D721Med (cell line): ENCODE measurements around the gene ACTR3C.
A peak's percentile ranks its signal among the peaks of the same experiment; 100 is the strongest.

ENCODE experiments used
- DNase-seq: peaks from one replicate; pipeline ENCODE4 v3.0.0; 2011; ENCODE audit warnings: low spot score; ENCODE audit not compliant: insufficient read length
- FAIRE-seq: peaks from 2 replicates; lab custom pipeline; 2011; peaks lifted over from hg19 to GRCh38; lab: Jason Lieb, UNC
- CTCF ChIP-seq: IDR thresholded peaks from 2 replicates; pipeline ENCODE4 v1.5.1; 2012; ENCODE audit warnings: mild to moderate bottlenecking, control low read depth; ENCODE audit not compliant: insufficient read depth; ENCODE audit errors: missing control alignments

Gene ACTR3C

GRCh38 chr7:150322833-150323681 is at the start of gene ACTR3C, which contains the start of gene LRRC61:
ACTR3C (minus strand) TSS chr7:150323545; CDS start chr7:150295296, 28,249 bp downstream.
LRRC61 (plus strand) TSS chr7:150323355; CDS start chr7:150336862, 13,507 bp downstream.
- no peak for FAIRE-seq
- DNase-seq, result peak; percentile 64
- TF ChIP-seq CTCF, result no peak

DNA sequence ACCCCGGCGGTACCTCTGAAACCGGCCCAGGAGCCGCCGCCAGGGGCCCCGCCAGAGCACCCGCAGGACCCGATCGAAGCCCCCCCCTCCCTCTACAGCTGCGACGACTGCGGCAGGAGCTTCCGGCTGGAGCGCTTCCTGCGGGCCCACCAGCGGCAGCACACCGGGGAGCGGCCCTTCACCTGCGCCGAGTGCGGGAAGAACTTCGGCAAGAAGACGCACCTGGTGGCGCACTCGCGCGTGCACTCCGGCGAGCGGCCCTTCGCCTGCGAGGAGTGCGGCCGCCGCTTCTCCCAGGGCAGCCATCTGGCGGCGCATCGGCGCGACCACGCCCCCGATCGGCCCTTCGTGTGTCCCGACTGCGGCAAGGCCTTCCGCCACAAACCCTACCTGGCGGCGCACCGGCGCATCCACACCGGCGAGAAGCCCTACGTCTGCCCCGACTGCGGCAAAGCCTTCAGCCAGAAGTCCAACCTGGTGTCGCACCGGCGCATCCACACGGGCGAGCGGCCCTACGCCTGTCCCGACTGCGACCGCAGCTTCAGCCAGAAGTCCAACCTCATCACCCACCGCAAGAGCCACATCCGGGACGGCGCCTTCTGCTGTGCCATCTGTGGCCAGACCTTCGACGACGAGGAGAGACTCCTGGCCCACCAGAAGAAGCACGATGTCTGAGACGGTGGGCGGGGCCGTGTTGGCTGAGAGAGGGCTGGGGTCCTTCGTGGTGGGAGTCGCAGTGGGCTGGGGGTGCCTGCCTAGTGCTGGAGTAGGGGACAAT is 49.1 kb upstream of the ACTR3C start:
- DNase-seq, result no peak
- TF ChIP-seq CTCF, result no peak
- FAIRE-seq, result no peak

DNA sequence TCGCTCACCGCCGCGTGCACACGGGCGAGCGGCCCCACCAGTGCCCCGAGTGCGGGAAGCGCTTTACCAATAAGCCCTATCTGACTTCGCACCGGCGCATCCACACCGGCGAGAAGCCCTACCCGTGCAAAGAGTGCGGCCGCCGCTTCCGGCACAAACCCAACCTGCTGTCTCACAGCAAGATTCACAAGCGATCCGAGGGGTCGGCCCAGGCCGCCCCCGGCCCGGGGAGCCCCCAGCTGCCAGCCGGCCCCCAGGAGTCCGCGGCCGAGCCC is 48.6 kb upstream of the ACTR3C start:
- TF ChIP-seq CTCF, result no peak
- DNase-seq (no peak), FAIRE-seq (no peak)

GRCh38 chr7:150371131-150371995 is 48.0 kb upstream of the ACTR3C start:
- FAIRE-seq, result no peak
- TF ChIP-seq CTCF, result no peak

GRCh38 chr7:150370612-150371071 is 47.3 kb upstream of the ACTR3C start:
- no peak for TF ChIP-seq CTCF
- FAIRE-seq, result no peak
- no peak for DNase-seq

More at GRCh38 chr7:150371131-150371995, 48.0 kb upstream of the ACTR3C start:
- no peak for DNase-seq

GRCh38 chr7:150369748-150370501 is 46.6 kb upstream of the ACTR3C start:
- no peak for DNase-seq
- TF ChIP-seq CTCF, result no peak
- FAIRE-seq, result no peak
